Stimulated activated CD4-positive, alpha-beta T cell treated with anti-CD3 and anti-CD28 coated beads, Interleukin-12 subunit alpha, Interleukin-12 subunit beta, amount 100 ng/mL, for 48 hours (primary cell): Measurements from ENCODE around the gene ATP2B3.

Experiments
- DNase-seq, 3 donors: peaks; one replicate each; pipeline ENCODE4 v3.0.0-alpha.2; 2020; ENCODE audit warnings: low read depth in 2 of 3, low spot score in 1 of 3

ATP2B3 gene

GRCh38 chrX:153565996-153566580 is 48.6 kb downstream of the ATP2B3 start:
- no peak for DNase-seq

GRCh38 chrX:153568451-153569011 is 51.1 kb downstream of the ATP2B3 start:
- DNase-seq = no peak

GRCh38 chrX:153569475-153569874 is 52.0 kb downstream of the ATP2B3 start:
- no peak for DNase-seq

- DNase-seq = no peak
Measured at GRCh38 chrX:153571534-153571908, 54.1 kb downstream of the ATP2B3 start.

GRCh38 chrX:153572601-153573000 is 55.2 kb downstream of the ATP2B3 start:
- no peak for DNase-seq

GRCh38 chrX:153573984-153574383 is 56.5 kb downstream of the ATP2B3 start:
- no peak for DNase-seq

GRCh38 chrX:153576239-153576870 is 58.9 kb downstream of the ATP2B3 start:
- DNase-seq = no peak

- DNase-seq = no peak
Measured at GRCh38 chrX:153576961-153577360, 59.5 kb downstream of the ATP2B3 start.

- no peak for DNase-seq
Measured at GRCh38 chrX:153578200-153578835, 60.9 kb downstream of the ATP2B3 start.

- no peak for DNase-seq
Measured at GRCh38 chrX:153578889-153579288, 61.4 kb downstream of the ATP2B3 start.

- no peak for DNase-seq
Measured at GRCh38 chrX:153580700-153581386, 63.4 kb downstream of the ATP2B3 start.

GRCh38 chrX:153582896-153583295 is 65.5 kb downstream of the ATP2B3 start:
- DNase-seq = peak; percentile 26 to 47 (median 36)

GRCh38 chrX:153583433-153583832 is 66.0 kb downstream of the ATP2B3 start:
- no peak for DNase-seq

- no peak for DNase-seq
Measured at GRCh38 chrX:153585827-153586226, 68.4 kb downstream of the ATP2B3 start.

- DNase-seq = no peak
Measured at GRCh38 chrX:153587342-153587741, 69.9 kb downstream of the ATP2B3 start.

GRCh38 chrX:153588021-153588781 is 70.8 kb downstream of the ATP2B3 start:
- DNase-seq = no peak

GRCh38 chrX:153588782-153589446 is 71.5 kb downstream of the ATP2B3 start:
- DNase-seq = no peak

- DNase-seq = no peak
Measured at GRCh38 chrX:153590961-153591956, 73.8 kb downstream of the ATP2B3 start.

- DNase-seq = no peak
Measured at GRCh38 chrX:153592091-153592833, 74.8 kb downstream of the ATP2B3 start.
